ENCODE measurements around the gene LRRTM2. TPM values are rescaled to one million over a fixed set of nuclear protein-coding genes. Genes with fewer than 3 reads are reported as not detected.

The LRRTM2 gene
- total RNA-seq, 4 donors from 2014 or later = 0.20 to 3.7 (median 0.81) TPM

GRCh38 chr5:138824924-138825863 lies 49.9 kb downstream of the LRRTM2 start:
- WGBS, 2 donors = 56 to 60% methylated on average over 5 of the region's 5 CpGs
- peak in 4 of 5 experiments; percentile 28 to 55 (median 48) for TF ChIP-seq CTCF (IDR thresholded peaks at IDR 0.05)
- no peak for TF ChIP-seq EP300 (IDR thresholded peaks at IDR 0.05)

GRCh38 chr5:138824516-138824915 lies 50.6 kb downstream of the LRRTM2 start:
- H3K4me3 ChIP-seq = no peak overlapping the region
- no peak for DNase-seq (ENCODE audit: low spot score in 2 of 2)
- H3K36me3 ChIP-seq = peaks cover 0 to 40% (median 4%) of the 10 kb centered on the region in 3 donors
- H3K27me3 ChIP-seq = no peaks in the 10 kb centered on the region
- H3K9me3 ChIP-seq = no peaks in the 10 kb centered on the region
- peak overlapping the region in 1 of 4 donors; percentile 19 for H3K27ac ChIP-seq
- no peak for TF ChIP-seq POLR2A (IDR thresholded peaks at IDR 0.05)
- no peak for TF ChIP-seq EP300 (IDR thresholded peaks at IDR 0.05)
- no peak for TF ChIP-seq CTCF (IDR thresholded peaks at IDR 0.05)
- 67 to 73% methylated on average over 7 of the region's 7 CpGs for WGBS, 2 donors
- peaks cover 0 to 59% (median 6%) of the 10 kb centered on the region in 4 donors for H3K4me1 ChIP-seq

More at GRCh38 chr5:138824924-138825863, 49.9 kb downstream of the LRRTM2 start:
- Histone ChIP-seq H3K9me3 (no peaks in the 10 kb centered on the region), H3K4me3 (no peak overlapping the region), H3K27me3 (no peaks in the 10 kb centered on the region), H3K36me3 (peaks cover 0 to 42% (median 4%) of the 10 kb centered on the region in 3 donors), H3K27ac (peak overlapping the region in 1 of 4 donors; percentile 19), H3K4me1 (peaks cover 0 to 53% (median 6%) of the 10 kb centered on the region in 4 donors)
- no peak for DNase-seq (ENCODE audit: low spot score in 2 of 2)

- Histone ChIP-seq H3K9me3 (peaks cover 0 to 5% (median 0%) of the 10 kb centered on the region in 4 donors), H3K4me3 (no peak overlapping the region), H3K27me3 (no peaks in the 10 kb centered on the region), H3K4me1 (peaks cover 0 to 63% (median 6%) of the 10 kb centered on the region in 4 donors), H3K27ac (no peak overlapping the region), H3K36me3 (peaks cover 0 to 30% (median 2%) of the 10 kb centered on the region in 3 donors)
- no peak for DNase-seq (ENCODE audit: low spot score in 2 of 2)
- TF ChIP-seq EP300 (IDR thresholded peaks at IDR 0.05) = no peak
- TF ChIP-seq POLR2A (IDR thresholded peaks at IDR 0.05) = no peak
- TF ChIP-seq CTCF (IDR thresholded peaks at IDR 0.05) = no peak
- WGBS, 2 donors = 93 to 96% methylated on average over 3 of the region's 3 CpGs
Observed at GRCh38 chr5:138820695-138821094, 54.4 kb downstream of the LRRTM2 start.

- Histone ChIP-seq H3K4me3 (no peak overlapping the region), H3K27ac (no peak overlapping the region), H3K9me3 (peaks cover 0 to 5% (median 0%) of the 10 kb centered on the region in 4 donors), H3K4me1 (peaks cover 0 to 47% (median 1%) of the 10 kb centered on the region in 4 donors), H3K27me3 (no peaks in the 10 kb centered on the region), H3K36me3 (peaks cover 0 to 41% (median 2%) of the 10 kb centered on the region in 3 donors)
- no peak for DNase-seq (ENCODE audit: low spot score in 2 of 2)
- 78 to 84% methylated on average over 4 of the region's 4 CpGs for WGBS, 2 donors
- TF ChIP-seq EP300 (IDR thresholded peaks at IDR 0.05) = no peak
- TF ChIP-seq CTCF (IDR thresholded peaks at IDR 0.05) = no peak
Observed at GRCh38 chr5:138819081-138819480, 56.1 kb downstream of the LRRTM2 start.

Other genes with a start within 250 kb of the LRRTM2 start
- 100 to 1,000 TPM; 292 to 447 (median 321) TPM for gene CTNNA1, start 121.9 kb downstream of the LRRTM2 start, total RNA-seq

Data from tibial nerve (tissue), 4 donors.